PFSK-1 (cell line): ENCODE measurements around the gene SLC25A38.

Experiments
- FOXP2 ChIP-seq: optimal IDR thresholded peaks from 2 replicates; pipeline ENCODE3; 2011; ENCODE audit warnings: borderline replicate concordance, control low read depth, inconsistent platforms; ENCODE audit not compliant: insufficient read depth; ENCODE audit errors: extremely low read length, extremely low read depth
- POLR2AphosphoS5 ChIP-seq: IDR thresholded peaks from 2 replicates; pipeline ENCODE4 v1.6.1; 2012; ENCODE audit warnings: low read depth, mild to moderate bottlenecking, control low read depth, low read length, moderate library complexity
- SIN3A ChIP-seq: IDR thresholded peaks from 2 replicates; pipeline ENCODE4 v1.6.1; 2012; ENCODE audit warnings: mild to moderate bottlenecking, low read length, moderate library complexity, borderline replicate concordance; ENCODE audit not compliant: insufficient read depth
- TAF1 ChIP-seq: IDR thresholded peaks from 2 replicates; pipeline ENCODE4 v1.6.1; 2012; ENCODE audit warnings: low read length, control low read depth, borderline replicate concordance; ENCODE audit not compliant: insufficient read depth
- TF ChIP-seq, protein P1 (sequence below), 2 experiments: IDR thresholded peaks; 2 replicates each; pipeline versions ENCODE4 v1.6.1 to v1.8.0; 2011 to 2012; ENCODE audit warnings: low read depth in 2 of 2, low read length in 2 of 2, control low read depth in 1 of 2, inconsistent platforms in 1 of 2, mild to moderate bottlenecking in 1 of 2, moderate library complexity in 1 of 2; ENCODE audit not compliant: insufficient read depth in 1 of 2

DNA sequence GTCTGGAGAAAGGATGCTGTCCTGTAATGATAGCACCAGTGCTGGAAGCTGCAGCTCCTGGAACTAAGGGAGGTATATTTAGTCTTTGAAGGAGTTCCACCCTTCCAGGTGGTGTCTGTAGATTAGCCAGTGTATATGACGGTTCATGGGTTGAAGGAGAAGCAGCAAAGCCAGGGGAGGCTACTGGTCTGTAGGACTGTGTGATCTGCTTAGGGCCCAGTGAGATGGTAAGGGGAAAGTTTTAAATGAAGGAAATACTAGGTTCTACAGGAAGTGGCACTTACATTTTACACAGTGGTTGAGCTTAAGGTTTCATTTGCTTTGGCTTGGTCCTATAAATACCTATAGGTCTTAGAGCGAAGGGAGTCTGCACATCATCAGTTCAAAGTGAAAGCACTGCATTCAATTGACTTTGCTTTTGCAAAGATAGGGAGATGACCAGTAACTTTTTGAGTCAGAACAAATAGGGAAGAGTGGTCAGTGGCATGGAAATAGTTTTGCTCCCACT lies 5.6 kb downstream of the SLC25A38 start:
- TF ChIP-seq, protein P1, sequence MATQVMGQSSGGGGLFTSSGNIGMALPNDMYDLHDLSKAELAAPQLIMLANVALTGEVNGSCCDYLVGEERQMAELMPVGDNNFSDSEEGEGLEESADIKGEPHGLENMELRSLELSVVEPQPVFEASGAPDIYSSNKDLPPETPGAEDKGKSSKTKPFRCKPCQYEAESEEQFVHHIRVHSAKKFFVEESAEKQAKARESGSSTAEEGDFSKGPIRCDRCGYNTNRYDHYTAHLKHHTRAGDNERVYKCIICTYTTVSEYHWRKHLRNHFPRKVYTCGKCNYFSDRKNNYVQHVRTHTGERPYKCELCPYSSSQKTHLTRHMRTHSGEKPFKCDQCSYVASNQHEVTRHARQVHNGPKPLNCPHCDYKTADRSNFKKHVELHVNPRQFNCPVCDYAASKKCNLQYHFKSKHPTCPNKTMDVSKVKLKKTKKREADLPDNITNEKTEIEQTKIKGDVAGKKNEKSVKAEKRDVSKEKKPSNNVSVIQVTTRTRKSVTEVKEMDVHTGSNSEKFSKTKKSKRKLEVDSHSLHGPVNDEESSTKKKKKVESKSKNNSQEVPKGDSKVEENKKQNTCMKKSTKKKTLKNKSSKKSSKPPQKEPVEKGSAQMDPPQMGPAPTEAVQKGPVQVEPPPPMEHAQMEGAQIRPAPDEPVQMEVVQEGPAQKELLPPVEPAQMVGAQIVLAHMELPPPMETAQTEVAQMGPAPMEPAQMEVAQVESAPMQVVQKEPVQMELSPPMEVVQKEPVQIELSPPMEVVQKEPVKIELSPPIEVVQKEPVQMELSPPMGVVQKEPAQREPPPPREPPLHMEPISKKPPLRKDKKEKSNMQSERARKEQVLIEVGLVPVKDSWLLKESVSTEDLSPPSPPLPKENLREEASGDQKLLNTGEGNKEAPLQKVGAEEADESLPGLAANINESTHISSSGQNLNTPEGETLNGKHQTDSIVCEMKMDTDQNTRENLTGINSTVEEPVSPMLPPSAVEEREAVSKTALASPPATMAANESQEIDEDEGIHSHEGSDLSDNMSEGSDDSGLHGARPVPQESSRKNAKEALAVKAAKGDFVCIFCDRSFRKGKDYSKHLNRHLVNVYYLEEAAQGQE (IDR thresholded peaks at IDR 0.05; ENCODE audit: insufficient read depth in 1 of 2, low read depth in 2 of 2, low read length in 2 of 2): no peak
- TF ChIP-seq SIN3A (no peak), POLR2AphosphoS5 (no peak), TAF1 (no peak), FOXP2 (no peak)
